Caco-2 (cell line): ENCODE results near the gene DIAPH1. TPM values are rescaled to one million over a fixed set of nuclear protein-coding genes. Genes with fewer than 3 reads are reported as not detected.

Experiments
- BruUV-seq: library from RNA; stranded (reverse); fragments of 400-500 nt; replicated peaks from 2 replicates; lab custom pipeline; 2021; lab: Mats Ljungman, UMichigan
- CTCF ChIA-PET: fragments of 300-600 bp; sonication (Branson Sonifier 250); formaldehyde crosslinking; loops from one replicate; lab custom pipeline; 2022; ENCODE audit warnings: antibody characterized with exemption; lab: Charles Lee
- POLR2A ChIA-PET: fragments of 300-600 bp; sonication (Branson Sonifier 250); formaldehyde crosslinking; loops from one replicate; lab custom pipeline; 2022; ENCODE audit warnings: antibody characterized with exemption; lab: Charles Lee
- DNase-seq, 2 experiments: peaks; one replicate each; pipeline versions ENCODE4 v3.0.0 to v3.0.0-alpha.2; 2020 to 2022
- H3K27me3 ChIP-seq: replicated peaks from 2 replicates; pipeline ENCODE4 v1.6.0; 2011; ENCODE audit warnings: low read length; ENCODE audit not compliant: control insufficient read depth, insufficient read depth
- H3K36me3 ChIP-seq: 2 replicates; pipeline ENCODE4 v1.5.1; 2011; ENCODE audit warnings: low read length; ENCODE audit not compliant: control insufficient read depth, insufficient read depth
- H3K4me1 ChIP-seq: fragments of 250-450 bp; sonication (Bioruptor Pico); 2 replicates; pipeline ENCODE4 v1.5.1; 2020; ENCODE audit warnings: mild to moderate bottlenecking
- H3K4me3 ChIP-seq: 2 replicates; pipeline ENCODE4 v1.5.1; 2011; ENCODE audit warnings: low read depth, mild to moderate bottlenecking, control low read depth, low read length
- H3K9me3 ChIP-seq: fragments of 250-450 bp; sonication (Bioruptor Pico); 2 replicates; pipeline ENCODE4 v1.5.1; 2020; ENCODE audit warnings: mild to moderate bottlenecking, moderate library complexity
- H3K27ac Mint-ChIP-seq: one replicate; pipeline ENCODE4 v1.8.0; 2022; ENCODE audit warnings: mixed read lengths; ENCODE audit not compliant: unreplicated experiment
- H3K27me3 Mint-ChIP-seq: one replicate; pipeline ENCODE4 v1.8.0; 2022; ENCODE audit warnings: mixed read lengths; ENCODE audit not compliant: insufficient read depth, unreplicated experiment
- H3K36me3 Mint-ChIP-seq: one replicate; pipeline ENCODE4 v1.8.0; 2022; ENCODE audit warnings: mild to moderate bottlenecking, mixed read lengths; ENCODE audit not compliant: insufficient read depth, unreplicated experiment
- H3K4me1 Mint-ChIP-seq: one replicate; pipeline ENCODE4 v1.8.0; 2022; ENCODE audit warnings: low read depth, mixed read lengths; ENCODE audit not compliant: unreplicated experiment
- H3K4me3 Mint-ChIP-seq: one replicate; pipeline ENCODE4 v1.8.0; 2022; ENCODE audit warnings: mild to moderate bottlenecking, moderate library complexity, mixed read lengths; ENCODE audit not compliant: unreplicated experiment
- H3K9me3 Mint-ChIP-seq: one replicate; pipeline ENCODE4 v1.8.0; 2022; ENCODE audit warnings: mixed read lengths; ENCODE audit not compliant: unreplicated experiment
- CTCF ChIP-seq, 2 experiments: fragments of 200-600 bp in 1 of 2; IDR thresholded peaks; 1 replicate in 1 of 2; 2 replicates in 1 of 2; pipeline versions ENCODE4 v1.5.1 to v1.8.0; 2011 to 2022; ENCODE audit warnings: antibody characterized with exemption in 1 of 2, control low read depth in 1 of 2, inconsistent platforms in 1 of 2, low read depth in 1 of 2, low read length in 1 of 2, mild to moderate bottlenecking in 1 of 2, moderate library complexity in 1 of 2; ENCODE audit not compliant: insufficient read depth in 1 of 2, severe bottlenecking in 1 of 2, unreplicated experiment in 1 of 2
- intact Hi-C: fragments of 100-400 bp; cut with micrococcal nuclease; formaldehyde crosslinking; loops from one replicate; pipeline ENCODE4 v1.10.0; 2022; ENCODE audit not compliant: unreplicated experiment
- total RNA-seq: library from RNA; stranded (reverse); gene quantifications from 2 replicates; pipeline ENCODE4 v1.2.3, GENCODE V29; 2022

The DIAPH1 gene
- total RNA-seq, 1 experiment from 2014 or later, result 161 TPM

- ChIA-PET POLR2A (interaction anchor here (0.6 kb wide), 1 partner anchor 765 kb away, joined by 4 read pairs; no protein-coding TSS in a partner anchor), CTCF (no interaction called here)
- no peak overlapping the region for H3K4me3 ChIP-seq
Measured at GRCh38 chr5:141484310-141484640, 134.5 kb downstream of the DIAPH1 start.

GRCh38 chr5:141483902-141484301 is 134.9 kb downstream of the DIAPH1 start:
- ChIA-PET POLR2A (interaction anchor here (0.6 kb wide), 1 partner anchor 765 kb away, joined by 4 read pairs; no protein-coding TSS in a partner anchor), CTCF (no interaction called here)
- DNase-seq, result no peak
- H3K4me3 Mint-ChIP-seq, result no peak overlapping the region
- H3K27ac Mint-ChIP-seq, result no peak overlapping the region
- intact Hi-C loops, result no loop called here
- H3K4me1 Mint-ChIP-seq, result no peaks in the 10 kb centered on the region
- Histone ChIP-seq H3K4me1 (no peaks in the 10 kb centered on the region), H3K27me3 (no peaks in the 10 kb centered on the region), H3K4me3 (no peak overlapping the region), H3K36me3 (no peaks in the 10 kb centered on the region), H3K9me3 (no peaks in the 10 kb centered on the region)
- BruUV-seq, result no TSS peak
- no peaks in the 10 kb centered on the region for H3K9me3 Mint-ChIP-seq
- H3K27me3 Mint-ChIP-seq, result no peaks in the 10 kb centered on the region
- H3K36me3 Mint-ChIP-seq, result no peaks in the 10 kb centered on the region
- TF ChIP-seq CTCF (IDR thresholded peaks at IDR 0.05; ENCODE audit: insufficient read depth in 1 of 2, low read depth in 1 of 2, low read length in 1 of 2, severe bottlenecking in 1 of 2, unreplicated experiment in 1 of 2), result no peak

More at GRCh38 chr5:141484310-141484640, 134.5 kb downstream of the DIAPH1 start:
- TF ChIP-seq CTCF (IDR thresholded peaks at IDR 0.05; ENCODE audit: insufficient read depth in 1 of 2, low read depth in 1 of 2, low read length in 1 of 2, severe bottlenecking in 1 of 2, unreplicated experiment in 1 of 2), result no peak
- Histone ChIP-seq H3K27me3 (no peaks in the 10 kb centered on the region), H3K9me3 (no peaks in the 10 kb centered on the region), H3K4me1 (no peaks in the 10 kb centered on the region), H3K36me3 (no peaks in the 10 kb centered on the region)
- Mint-ChIP-seq H3K4me3 (no peak overlapping the region), H3K36me3 (no peaks in the 10 kb centered on the region), H3K27ac (no peak overlapping the region), H3K9me3 (no peaks in the 10 kb centered on the region), H3K27me3 (no peaks in the 10 kb centered on the region), H3K4me1 (no peaks in the 10 kb centered on the region)
- no peak for DNase-seq
- intact Hi-C loops, result no loop called here
- BruUV-seq, result no TSS peak

- H3K9me3 Mint-ChIP-seq, result no peaks in the 10 kb centered on the region
- DNase-seq, result no peak
- no peaks in the 10 kb centered on the region for H3K27me3 Mint-ChIP-seq
- no peak overlapping the region for H3K27ac Mint-ChIP-seq
- H3K4me3 Mint-ChIP-seq, result no peak overlapping the region
- POLR2A ChIA-PET, result no interaction called here
- no TSS peak for BruUV-seq
- H3K4me1 Mint-ChIP-seq, result no peaks in the 10 kb centered on the region
- no peaks in the 10 kb centered on the region for H3K36me3 Mint-ChIP-seq
- H3K27me3 ChIP-seq, result no peaks in the 10 kb centered on the region
- no peaks in the 10 kb centered on the region for H3K4me1 ChIP-seq
- TF ChIP-seq CTCF (IDR thresholded peaks at IDR 0.05; ENCODE audit: insufficient read depth in 1 of 2, low read depth in 1 of 2, low read length in 1 of 2, severe bottlenecking in 1 of 2, unreplicated experiment in 1 of 2), result no peak
- CTCF ChIA-PET, result no interaction called here
- no peaks in the 10 kb centered on the region for H3K9me3 ChIP-seq
- H3K4me3 ChIP-seq, result no peak overlapping the region
- no peaks in the 10 kb centered on the region for H3K36me3 ChIP-seq
- intact Hi-C loops, result no loop called here
Measured at GRCh38 chr5:141479776-141480175, 139.0 kb downstream of the DIAPH1 start.
